Measurements from ENCODE around the gene NLRP9. TPM values are rescaled to one million over a fixed set of nuclear protein-coding genes. Genes with fewer than 3 reads are reported as not detected.

NLRP9 gene
- total and polyA plus RNA-seq, 2 of the 4 experiments (the other 2 are of a cell fraction), result not detected

DNA sequence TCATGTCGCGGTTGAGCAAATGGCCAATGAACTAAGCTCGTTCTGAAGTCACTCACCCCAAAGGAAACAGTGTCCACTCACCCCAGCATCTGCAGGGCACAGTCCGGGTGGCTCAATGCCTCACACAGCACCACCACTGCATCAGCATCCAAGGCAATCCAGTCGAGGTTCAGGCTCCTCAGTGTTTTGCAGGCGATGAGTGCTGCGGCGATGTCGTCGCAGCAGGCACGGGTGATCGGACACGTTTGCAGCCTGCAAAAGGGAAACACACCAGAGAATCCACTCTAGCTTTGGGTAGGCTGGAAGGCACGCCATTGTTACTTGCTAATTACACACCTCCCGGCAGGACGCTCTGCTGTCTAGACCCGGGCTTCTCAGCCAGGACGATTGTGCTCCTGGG is 26.5 kb downstream of the NLRP9 start:
- Histone ChIP-seq H3K14ac (replicated peaks; ENCODE audit: low read depth, low read length) (no peak overlapping the region), H2BK15ac (ENCODE audit: low read depth, low read length) (no peak overlapping the region), H2BK20ac (ENCODE audit: low read depth, low read length) (no peak overlapping the region), H2AFZ (replicated peaks; ENCODE audit: low read length, poor library complexity) (no peak overlapping the region), H3K79me1 (ENCODE audit: low read depth in 1 of 2, low read length in 2 of 2) (no peaks in the 10 kb centered on the region), H3K56ac (ENCODE audit: extremely low read depth, insufficient read depth, low read length) (no peak overlapping the region), H3K4me2 (ENCODE audit: low read depth, low read length) (no peak overlapping the region), H3K23ac (ENCODE audit: low read depth, low read length) (no peak overlapping the region), H3K4me3 (ENCODE audit: insufficient read depth, low read depth, low read length) (no peak overlapping the region), H3K9ac (ENCODE audit: low read depth, low read length) (no peak overlapping the region), H3K4me1 (ENCODE audit: control insufficient read depth, insufficient read depth, low read length) (no peaks in the 10 kb centered on the region), H3K9me3 (ENCODE audit: control insufficient read depth, insufficient read depth, low read length) (peaks cover 9% of the 10 kb centered on the region), H2AK5ac (ENCODE audit: low read depth, low read length) (no peak overlapping the region), H3K36me3 (ENCODE audit: control insufficient read depth, insufficient read depth, low read length) (no peaks in the 10 kb centered on the region), H3K27ac (ENCODE audit: insufficient read depth, low read length) (no peak overlapping the region), H3K27me3 (ENCODE audit: control insufficient read depth, insufficient read depth, low read length) (no peaks in the 10 kb centered on the region), H3K9me1 (ENCODE audit: insufficient read depth, low read length) (no peaks in the 10 kb centered on the region), H4K8ac (ENCODE audit: low read depth in 2 of 2, low read length in 2 of 2) (no peak overlapping the region), H2AK9ac (replicated peaks; ENCODE audit: low read depth, low read length, poor library complexity) (no peak overlapping the region), H2BK120ac (ENCODE audit: low read depth, low read length) (no peak overlapping the region), H4K5ac (ENCODE audit: low read depth, low read length) (no peak overlapping the region), H3K4ac (ENCODE audit: low read depth, low read length) (no peak overlapping the region), H4K20me1 (ENCODE audit: insufficient read depth, low read length) (no peaks in the 10 kb centered on the region; the same call in 1 of the 2 replicates), H4K91ac (ENCODE audit: insufficient read depth, low read depth, low read length) (no peak overlapping the region), H2BK5ac (ENCODE audit: low read depth, low read length, poor library complexity, severe bottlenecking) (no peak overlapping the region), H3K18ac (ENCODE audit: low read depth, low read length) (no peak overlapping the region)
- in situ Hi-C loops (cut with MboI; ENCODE audit: low sequenced_read_pairs) (no loop called here), intact Hi-C loops (cut with micrococcal nuclease) (no loop called here), dilution Hi-C loops (cut with HindIII; ENCODE audit: low sequenced_read_pairs, unreplicated experiment) (no loop called here)
- BruUV-seq (replicated peaks), result no TSS peak
- DNase-seq, result no peak
- CTCF ChIA-PET, result no interaction called here
- no peak for TF ChIP-seq MAZ (IDR thresholded peaks at IDR 0.05; ENCODE audit: borderline replicate concordance, low read depth, low read length)
- TF ChIP-seq CEBPB (IDR thresholded peaks at IDR 0.05; ENCODE audit: low read depth, low read length), result no peak
- TF ChIP-seq POLR2A (IDR thresholded peaks at IDR 0.05; ENCODE audit: low read depth, low read length), result no peak
- TF ChIP-seq, protein P1, sequence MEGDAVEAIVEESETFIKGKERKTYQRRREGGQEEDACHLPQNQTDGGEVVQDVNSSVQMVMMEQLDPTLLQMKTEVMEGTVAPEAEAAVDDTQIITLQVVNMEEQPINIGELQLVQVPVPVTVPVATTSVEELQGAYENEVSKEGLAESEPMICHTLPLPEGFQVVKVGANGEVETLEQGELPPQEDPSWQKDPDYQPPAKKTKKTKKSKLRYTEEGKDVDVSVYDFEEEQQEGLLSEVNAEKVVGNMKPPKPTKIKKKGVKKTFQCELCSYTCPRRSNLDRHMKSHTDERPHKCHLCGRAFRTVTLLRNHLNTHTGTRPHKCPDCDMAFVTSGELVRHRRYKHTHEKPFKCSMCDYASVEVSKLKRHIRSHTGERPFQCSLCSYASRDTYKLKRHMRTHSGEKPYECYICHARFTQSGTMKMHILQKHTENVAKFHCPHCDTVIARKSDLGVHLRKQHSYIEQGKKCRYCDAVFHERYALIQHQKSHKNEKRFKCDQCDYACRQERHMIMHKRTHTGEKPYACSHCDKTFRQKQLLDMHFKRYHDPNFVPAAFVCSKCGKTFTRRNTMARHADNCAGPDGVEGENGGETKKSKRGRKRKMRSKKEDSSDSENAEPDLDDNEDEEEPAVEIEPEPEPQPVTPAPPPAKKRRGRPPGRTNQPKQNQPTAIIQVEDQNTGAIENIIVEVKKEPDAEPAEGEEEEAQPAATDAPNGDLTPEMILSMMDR (conservative IDR thresholded peaks at IDR 0.05; ENCODE audit: low read depth, low read length), result no peak
- no peak for TF ChIP-seq RCOR1 (IDR thresholded peaks at IDR 0.05; ENCODE audit: insufficient replicate concordance, low read length)
- no peak for TF ChIP-seq MAFK (IDR thresholded peaks at IDR 0.05; ENCODE audit: low read depth, low read length)
- TF ChIP-seq CHD1 (IDR thresholded peaks at IDR 0.05; ENCODE audit: low read depth, low read length), result no peak
- no peak for TF ChIP-seq NFE2L2 (IDR thresholded peaks at IDR 0.05; ENCODE audit: low read depth, low read length)
- TF ChIP-seq, protein P2, sequence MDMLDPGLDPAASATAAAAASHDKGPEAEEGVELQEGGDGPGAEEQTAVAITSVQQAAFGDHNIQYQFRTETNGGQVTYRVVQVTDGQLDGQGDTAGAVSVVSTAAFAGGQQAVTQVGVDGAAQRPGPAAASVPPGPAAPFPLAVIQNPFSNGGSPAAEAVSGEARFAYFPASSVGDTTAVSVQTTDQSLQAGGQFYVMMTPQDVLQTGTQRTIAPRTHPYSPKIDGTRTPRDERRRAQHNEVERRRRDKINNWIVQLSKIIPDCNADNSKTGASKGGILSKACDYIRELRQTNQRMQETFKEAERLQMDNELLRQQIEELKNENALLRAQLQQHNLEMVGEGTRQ (IDR thresholded peaks at IDR 0.05; ENCODE audit: low read depth, low read length), result no peak
- no peak for TF ChIP-seq RFX5 (IDR thresholded peaks at IDR 0.05; ENCODE audit: low read depth, low read length)
- no peak for TF ChIP-seq RAD21 (IDR thresholded peaks at IDR 0.05; ENCODE audit: low read length)
- TF ChIP-seq SMC3 (IDR thresholded peaks at IDR 0.05; ENCODE audit: low read depth, low read length), result no peak
- no peak for TF ChIP-seq MXI1 (IDR thresholded peaks at IDR 0.05; ENCODE audit: borderline replicate concordance, low read depth, low read length)
- no peak for TF ChIP-seq BHLHE40 (IDR thresholded peaks at IDR 0.05; ENCODE audit: low read depth, low read length)
- no peak for TF ChIP-seq FOS (IDR thresholded peaks at IDR 0.05; ENCODE audit: low read depth, low read length)
- TF ChIP-seq, protein P3, sequence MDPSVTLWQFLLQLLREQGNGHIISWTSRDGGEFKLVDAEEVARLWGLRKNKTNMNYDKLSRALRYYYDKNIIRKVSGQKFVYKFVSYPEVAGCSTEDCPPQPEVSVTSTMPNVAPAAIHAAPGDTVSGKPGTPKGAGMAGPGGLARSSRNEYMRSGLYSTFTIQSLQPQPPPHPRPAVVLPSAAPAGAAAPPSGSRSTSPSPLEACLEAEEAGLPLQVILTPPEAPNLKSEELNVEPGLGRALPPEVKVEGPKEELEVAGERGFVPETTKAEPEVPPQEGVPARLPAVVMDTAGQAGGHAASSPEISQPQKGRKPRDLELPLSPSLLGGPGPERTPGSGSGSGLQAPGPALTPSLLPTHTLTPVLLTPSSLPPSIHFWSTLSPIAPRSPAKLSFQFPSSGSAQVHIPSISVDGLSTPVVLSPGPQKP (IDR thresholded peaks at IDR 0.05; ENCODE audit: borderline replicate concordance, low read depth, low read length), result no peak
- ATAC-seq (ENCODE audit: low read depth), result no peak
- POLR2A ChIA-PET (ENCODE audit: unreplicated experiment), result no interaction called here
- WGBS, 2 experiments (ENCODE audit: extremely low coverage in 2 of 2, insufficient read length in 1 of 2), result 65% methylated on average over 4 of the region's 18 CpGs; no CpG with 5 or more reads in 1 of the 2 experiments

All from IMR-90 (cell line).